SU-DHL-6 (cell line): ENCODE data around the gene GRXCR1.

Experiments
- H2AFZ ChIP-seq: fragments of 200-600 bp; sonication (generic); 2 replicates; pipeline ENCODE4 v1.6.1; 2014; ENCODE audit warnings: low read depth, mild to moderate bottlenecking, moderate library complexity, mixed read lengths, antibody characterized with exemption, low read length; ENCODE audit not compliant: severe bottlenecking
- H3F3A ChIP-seq: fragments of 200-600 bp; shearing (Covaris generic); 2 replicates; pipeline ENCODE4 v1.6.0; 2016; ENCODE audit warnings: antibody characterized with exemption, mild to moderate bottlenecking; ENCODE audit not compliant: insufficient read depth
- H3K27ac ChIP-seq: fragments of 200-600 bp; sonication (generic); 2 replicates; pipeline ENCODE4 v1.5.1; 2016; ENCODE audit warnings: low read depth, mild to moderate bottlenecking, low read length, moderate library complexity, mixed read lengths
- H3K27me3 ChIP-seq: fragments of 200-600 bp; sonication (generic), shearing (Covaris generic); 2 replicates; pipeline ENCODE4 v1.6.0; 2014; ENCODE audit warnings: mild to moderate bottlenecking, low read length
- H3K36me3 ChIP-seq: fragments of 200-600 bp; sonication (generic); 2 replicates; pipeline ENCODE4 v1.6.1; 2014; ENCODE audit warnings: mild to moderate bottlenecking, low read length, mixed read lengths
- H3K4me2 ChIP-seq: fragments of 300-600, 200-600 bp; shearing (Covaris generic), sonication (generic); 2 replicates; pipeline ENCODE4 v1.6.0; 2014; ENCODE audit warnings: low read length, low read depth, mild to moderate bottlenecking; ENCODE audit not compliant: poor library complexity, severe bottlenecking
- H3K4me3 ChIP-seq: fragments of 200-600 bp; sonication (generic); 2 replicates; pipeline ENCODE4 v1.5.1; 2014; ENCODE audit warnings: antibody characterized with exemption, low read length, mild to moderate bottlenecking, mixed read lengths; ENCODE audit not compliant: insufficient read depth, poor library complexity, severe bottlenecking
- H3K79me2 ChIP-seq: fragments of 200-600 bp; sonication (generic); 2 replicates; pipeline ENCODE4 v1.6.1; 2014; ENCODE audit warnings: mild to moderate bottlenecking, low read length, moderate library complexity; ENCODE audit not compliant: insufficient read depth
- H3K9ac ChIP-seq: fragments of 200-600 bp; sonication (generic); 2 replicates; pipeline ENCODE4 v1.7.0; 2014; ENCODE audit warnings: mild to moderate bottlenecking, low read length
- H3K9me2 ChIP-seq: fragments of 200-600 bp; sonication (generic); replicated peaks from 2 replicates; pipeline ENCODE4 v1.6.1; 2014; ENCODE audit warnings: low read length; ENCODE audit not compliant: insufficient read depth
- H3K9me3 ChIP-seq: fragments of 200-600 bp; sonication (generic); 2 replicates; pipeline ENCODE4 v1.6.1; 2014; ENCODE audit warnings: low read length, mixed read lengths; ENCODE audit not compliant: insufficient read depth
- H4K20me1 ChIP-seq: fragments of 200-600 bp; sonication (generic); 2 replicates; pipeline ENCODE4 v1.6.1; 2014; ENCODE audit warnings: low read depth, mild to moderate bottlenecking, antibody characterized with exemption, low read length, moderate library complexity, mixed read lengths
- EZH2phosphoT487 ChIP-seq: fragments of 200-600 bp; sonication (generic), shearing (Covaris generic); conservative IDR thresholded peaks from 2 replicates; pipeline ENCODE4 v1.6.1; 2018; ENCODE audit warnings: mild to moderate bottlenecking, antibody characterized with exemption, low read length, moderate library complexity, mixed read lengths
- TF ChIP-seq, protein P1 (sequence below): fragments of 200-600 bp; sonication (generic); IDR thresholded peaks from one replicate; pipeline ENCODE4 v1.5.1; 2017; ENCODE audit warnings: antibody characterized with exemption, mild to moderate bottlenecking, low read length, moderate library complexity; ENCODE audit not compliant: insufficient read depth, poor library complexity, severe bottlenecking

Gene GRXCR1

DNA sequence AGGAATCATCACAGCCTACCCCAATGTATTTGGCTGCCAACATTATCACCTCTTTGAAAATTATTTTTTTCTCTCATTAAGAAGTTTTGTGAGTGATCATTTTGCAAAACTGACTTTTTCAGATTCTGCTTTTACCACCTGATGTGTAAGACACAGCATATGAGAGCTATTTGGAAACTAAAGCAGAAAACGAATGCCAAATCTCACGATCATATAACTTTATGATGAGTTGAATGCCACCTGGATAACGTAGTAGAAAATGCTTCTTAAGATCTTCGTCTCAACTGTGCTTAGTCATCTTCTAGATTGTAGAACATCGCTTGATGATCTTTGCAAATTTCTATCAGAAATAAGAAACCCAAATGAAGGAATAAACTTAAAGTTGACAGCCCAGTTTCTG, 21.3 kb upstream of the GRXCR1 start:
- Histone ChIP-seq H3K9ac (no peak overlapping the region), H2AFZ (no peak overlapping the region), H4K20me1 (no peaks in the 10 kb centered on the region)

GRCh38 chr4:42871671-42872290, 20.7 kb upstream of the GRXCR1 start:
- TF ChIP-seq, protein P1, sequence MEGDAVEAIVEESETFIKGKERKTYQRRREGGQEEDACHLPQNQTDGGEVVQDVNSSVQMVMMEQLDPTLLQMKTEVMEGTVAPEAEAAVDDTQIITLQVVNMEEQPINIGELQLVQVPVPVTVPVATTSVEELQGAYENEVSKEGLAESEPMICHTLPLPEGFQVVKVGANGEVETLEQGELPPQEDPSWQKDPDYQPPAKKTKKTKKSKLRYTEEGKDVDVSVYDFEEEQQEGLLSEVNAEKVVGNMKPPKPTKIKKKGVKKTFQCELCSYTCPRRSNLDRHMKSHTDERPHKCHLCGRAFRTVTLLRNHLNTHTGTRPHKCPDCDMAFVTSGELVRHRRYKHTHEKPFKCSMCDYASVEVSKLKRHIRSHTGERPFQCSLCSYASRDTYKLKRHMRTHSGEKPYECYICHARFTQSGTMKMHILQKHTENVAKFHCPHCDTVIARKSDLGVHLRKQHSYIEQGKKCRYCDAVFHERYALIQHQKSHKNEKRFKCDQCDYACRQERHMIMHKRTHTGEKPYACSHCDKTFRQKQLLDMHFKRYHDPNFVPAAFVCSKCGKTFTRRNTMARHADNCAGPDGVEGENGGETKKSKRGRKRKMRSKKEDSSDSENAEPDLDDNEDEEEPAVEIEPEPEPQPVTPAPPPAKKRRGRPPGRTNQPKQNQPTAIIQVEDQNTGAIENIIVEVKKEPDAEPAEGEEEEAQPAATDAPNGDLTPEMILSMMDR = no peak
- no peak for TF ChIP-seq EZH2phosphoT487
- Histone ChIP-seq H3K9me2 (no peaks in the 10 kb centered on the region), H2AFZ (no peak overlapping the region), H3K79me2 (no peaks in the 10 kb centered on the region), H3K4me3 (no peak overlapping the region), H3K9me3 (no peaks in the 10 kb centered on the region), H3K9ac (no peak overlapping the region), H3F3A (no peaks in the 10 kb centered on the region), H4K20me1 (no peaks in the 10 kb centered on the region), H3K27ac (no peak overlapping the region), H3K36me3 (no peaks in the 10 kb centered on the region), H3K4me2 (no peak overlapping the region), H3K27me3 (no peaks in the 10 kb centered on the region)

More for the DNA sequence above, 21.3 kb upstream of the GRXCR1 start:
- Histone ChIP-seq H3K4me3 (no peak overlapping the region), H3K9me3 (no peaks in the 10 kb centered on the region), H3K27ac (no peak overlapping the region), H3K79me2 (no peaks in the 10 kb centered on the region), H3F3A (no peaks in the 10 kb centered on the region), H3K4me2 (no peak overlapping the region), H3K9me2 (no peaks in the 10 kb centered on the region), H3K36me3 (no peaks in the 10 kb centered on the region), H3K27me3 (no peaks in the 10 kb centered on the region)
- TF ChIP-seq EZH2phosphoT487 = no peak
- TF ChIP-seq, protein P1 = no peak

DNA sequence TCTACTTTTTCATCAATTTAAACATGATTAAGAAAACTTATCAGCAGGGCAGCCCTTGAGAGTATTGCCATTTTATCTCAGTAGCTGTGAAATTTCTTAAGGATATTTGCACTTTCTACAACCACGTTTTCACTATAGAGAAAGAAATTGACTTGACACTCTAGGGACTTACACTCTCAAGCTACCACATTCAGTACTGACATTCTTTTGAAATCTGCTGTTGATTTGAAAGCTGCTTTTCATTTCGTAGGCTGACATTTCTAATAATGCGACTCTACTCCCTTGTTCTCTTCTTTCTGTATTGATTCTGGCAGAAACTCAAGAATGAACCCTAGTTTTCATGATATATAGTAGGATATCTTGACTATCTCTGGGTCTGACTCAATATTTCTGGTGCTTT, 13.7 kb upstream of the GRXCR1 start:
- TF ChIP-seq, protein P1 = no peak
- no peak for TF ChIP-seq EZH2phosphoT487
- H3K36me3 ChIP-seq = no peaks in the 10 kb centered on the region
- H3K27me3 ChIP-seq = no peaks in the 10 kb centered on the region

More for the DNA sequence above, 13.7 kb upstream of the GRXCR1 start:
- Histone ChIP-seq H3K9me2 (no peaks in the 10 kb centered on the region), H2AFZ (no peak overlapping the region), H3K27ac (no peak overlapping the region), H3K4me2 (no peak overlapping the region), H3F3A (no peaks in the 10 kb centered on the region), H3K9me3 (no peaks in the 10 kb centered on the region), H3K9ac (no peak overlapping the region), H3K4me3 (no peak overlapping the region), H4K20me1 (no peaks in the 10 kb centered on the region), H3K79me2 (no peaks in the 10 kb centered on the region)
